Parathyroid adenoma (tissue), 2 donors: ENCODE data around the gene NANP.
A peak's percentile ranks its signal among the peaks of the same experiment; 100 is the strongest.

ENCODE experiments used
- H2AFZ ChIP-seq: fragments of 300-600 bp; sonication (generic); one replicate; pipeline ENCODE4 v1.7.0; 2017; ENCODE audit warnings: antibody characterized with exemption, mild to moderate bottlenecking
- H3K27ac ChIP-seq: fragments of 300-600 bp; sonication (generic); one replicate; pipeline ENCODE4 v1.7.0; 2017
- H3K27me3 ChIP-seq: fragments of 300-600 bp; sonication (generic); one replicate; pipeline ENCODE4 v1.7.0; 2017; ENCODE audit warnings: low read length; ENCODE audit not compliant: control insufficient read depth, insufficient read depth
- H3K36me3 ChIP-seq: fragments of 300-600 bp; sonication (generic); one replicate; pipeline ENCODE4 v1.7.0; 2017; ENCODE audit warnings: low read length; ENCODE audit not compliant: control insufficient read depth, insufficient read depth
- H3K4me1 ChIP-seq: fragments of 300-600 bp; sonication (generic); one replicate; pipeline ENCODE4 v1.7.0; 2017; ENCODE audit warnings: control low read depth
- H3K4me2 ChIP-seq: fragments of 300-600 bp; sonication (generic); one replicate; pipeline ENCODE4 v1.7.0; 2017; ENCODE audit warnings: low read length
- H3K4me3 ChIP-seq: fragments of 300-600 bp; sonication (generic); one replicate; pipeline ENCODE4 v1.7.0; 2017; ENCODE audit warnings: low read depth, low read length
- H3K79me2 ChIP-seq: fragments of 300-600 bp; sonication (generic); one replicate; pipeline ENCODE4 v1.7.0; 2017; ENCODE audit warnings: control low read depth
- H3K9ac ChIP-seq: fragments of 300-600 bp; sonication (generic); one replicate; pipeline ENCODE4 v1.7.0; 2017; ENCODE audit warnings: mild to moderate bottlenecking
- H3K9me3 ChIP-seq: fragments of 300-600 bp; sonication (generic); one replicate; pipeline ENCODE4 v1.7.0; 2017; ENCODE audit warnings: low read length; ENCODE audit not compliant: control insufficient read depth
- CTCF ChIP-seq: fragments of 300-600 bp; sonication (generic); IDR thresholded peaks from one replicate; pipeline ENCODE4 v1.7.0; 2017; ENCODE audit warnings: antibody characterized with exemption, mild to moderate bottlenecking
- donor health status: primary hyperparathyroidism.

The NANP gene, protein sequence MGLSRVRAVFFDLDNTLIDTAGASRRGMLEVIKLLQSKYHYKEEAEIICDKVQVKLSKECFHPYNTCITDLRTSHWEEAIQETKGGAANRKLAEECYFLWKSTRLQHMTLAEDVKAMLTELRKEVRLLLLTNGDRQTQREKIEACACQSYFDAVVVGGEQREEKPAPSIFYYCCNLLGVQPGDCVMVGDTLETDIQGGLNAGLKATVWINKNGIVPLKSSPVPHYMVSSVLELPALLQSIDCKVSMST

DNA sequence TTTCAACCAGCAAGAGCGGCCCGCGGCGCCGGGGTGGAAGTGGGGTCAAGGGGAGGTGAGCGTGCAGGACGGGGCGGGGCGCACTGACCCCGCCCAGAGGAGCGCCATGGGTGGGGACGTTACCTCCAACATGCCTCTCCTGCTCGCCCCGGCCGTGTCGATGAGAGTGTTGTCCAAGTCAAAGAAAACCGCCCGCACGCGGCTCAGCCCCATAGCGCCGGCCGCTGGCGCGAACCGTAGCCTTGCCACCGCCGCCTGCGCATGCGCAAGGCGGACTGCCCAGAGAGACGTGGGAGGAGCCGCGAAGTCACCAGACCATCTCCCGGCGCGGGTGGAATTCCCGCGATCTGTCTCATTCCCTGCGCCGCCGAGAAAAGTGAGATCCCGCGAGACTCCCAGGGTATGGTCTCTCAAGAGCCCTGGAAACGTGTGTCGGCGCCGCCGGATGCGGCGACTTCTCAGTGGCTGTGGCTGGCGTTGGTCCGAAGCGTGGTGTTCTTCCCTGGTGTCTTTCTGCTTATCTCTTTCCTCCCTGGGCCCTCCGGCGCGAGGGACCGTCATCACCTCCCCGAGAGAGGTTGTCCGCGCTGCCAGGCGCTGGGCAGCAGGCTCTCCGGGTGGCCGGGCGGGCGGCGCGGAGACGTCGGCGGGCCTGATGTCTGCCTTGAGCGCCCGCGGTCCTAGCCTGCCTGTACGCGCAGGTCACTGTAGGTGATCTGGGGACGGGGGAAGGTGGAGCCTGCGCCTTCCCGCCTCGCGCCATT, at the start of gene NANP:
NANP (minus strand) TSS at position 279 of the 764 bp plus-strand sequence; CDS start at position 213, 66 bp downstream.
- H3K9me3 ChIP-seq = no peaks in the 10 kb centered on the region
- peak within 1 kb of the TSS; percentile 98 for H2AFZ ChIP-seq
- TF ChIP-seq CTCF = peak; percentile 13
- no peaks in the 10 kb centered on the region for H3K27me3 ChIP-seq
- H3K79me2 ChIP-seq = peaks cover 2% of the 10 kb centered on the region
- peak within 1 kb of the TSS; percentile 87 for H3K4me2 ChIP-seq
- peak within 1 kb of the TSS; percentile 79 for H3K9ac ChIP-seq
- no peaks in the 10 kb centered on the region for H3K36me3 ChIP-seq
- peak within 1 kb of the TSS; percentile 63 for H3K4me3 ChIP-seq
- peak within 1 kb of the TSS; percentile 94 for H3K27ac ChIP-seq
- no peaks in the 10 kb centered on the region for H3K4me1 ChIP-seq

DNA sequence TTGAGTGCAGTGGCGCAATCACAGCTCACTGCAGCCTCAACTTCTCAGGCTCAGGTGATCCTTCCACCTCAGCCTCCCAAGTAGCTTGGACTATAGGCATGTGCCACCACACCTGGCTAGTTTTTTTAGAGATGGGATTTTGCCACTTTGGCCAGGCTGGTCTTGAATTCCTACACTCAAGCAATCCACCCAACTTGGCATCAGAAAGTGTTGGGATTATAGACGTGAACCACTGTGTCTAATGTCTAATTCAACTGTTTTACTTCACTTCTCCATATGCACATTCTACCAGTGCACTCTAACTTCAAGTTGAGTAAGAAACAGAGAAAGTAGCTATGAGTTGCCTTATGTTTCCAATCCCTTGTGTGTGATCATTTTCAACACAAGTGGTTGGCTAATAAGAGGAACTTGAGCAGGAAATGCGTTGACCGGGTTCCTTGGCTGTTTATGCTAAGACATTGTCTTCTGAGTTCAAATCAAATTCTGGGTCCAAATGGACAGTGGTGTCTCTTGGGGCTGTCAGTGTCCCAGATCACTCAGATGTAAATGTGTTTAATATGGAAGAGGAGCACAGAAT, 48.9 kb upstream of the NANP start:
- H3K36me3 ChIP-seq = no peaks in the 10 kb centered on the region

GRCh38 chr20:25669826-25670422, 46.1 kb upstream of the NANP start:
- Histone ChIP-seq H3K4me2 (no peak overlapping the region), H3K4me3 (no peak overlapping the region), H3K4me1 (no peaks in the 10 kb centered on the region), H3K9ac (no peak overlapping the region), H3K9me3 (no peaks in the 10 kb centered on the region), H3K27ac (no peak overlapping the region), H3K27me3 (no peaks in the 10 kb centered on the region), H3K79me2 (no peaks in the 10 kb centered on the region), H2AFZ (no peak overlapping the region), H3K36me3 (no peaks in the 10 kb centered on the region)
- TF ChIP-seq CTCF = no peak

More for the DNA sequence above, 48.9 kb upstream of the NANP start:
- H3K9me3 ChIP-seq = no peaks in the 10 kb centered on the region
- no peak for TF ChIP-seq CTCF
- peaks cover 2% of the 10 kb centered on the region for H3K4me1 ChIP-seq
- H3K27ac ChIP-seq = no peak overlapping the region
- no peak overlapping the region for H3K4me2 ChIP-seq
- no peak overlapping the region for H3K4me3 ChIP-seq
- H2AFZ ChIP-seq = no peak overlapping the region
- no peak overlapping the region for H3K9ac ChIP-seq
- H3K79me2 ChIP-seq = no peaks in the 10 kb centered on the region
- no peaks in the 10 kb centered on the region for H3K27me3 ChIP-seq

DNA sequence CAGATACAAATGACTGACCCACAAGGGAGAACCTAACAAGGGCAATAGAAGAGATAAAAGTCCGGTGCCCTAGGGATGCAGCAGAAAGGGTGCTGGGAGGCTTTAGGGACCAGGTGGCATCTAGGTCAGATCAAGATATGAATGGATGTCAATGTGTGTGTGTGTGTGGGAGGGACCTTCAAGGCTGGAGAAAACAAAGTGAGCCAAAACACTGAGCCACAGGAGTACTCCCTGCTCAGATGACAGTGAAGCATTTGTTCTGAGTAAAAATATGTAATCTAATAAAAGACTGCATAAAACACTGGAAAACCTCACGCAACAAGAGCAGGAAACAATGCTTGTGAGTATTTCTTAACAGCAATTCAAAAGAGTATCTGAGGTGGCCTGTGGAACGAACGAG, 44.6 kb upstream of the NANP start:
- Histone ChIP-seq H2AFZ (no peak overlapping the region), H3K4me2 (no peak overlapping the region), H3K79me2 (no peaks in the 10 kb centered on the region), H3K27me3 (no peaks in the 10 kb centered on the region), H3K4me3 (no peak overlapping the region), H3K4me1 (no peaks in the 10 kb centered on the region), H3K27ac (no peak overlapping the region), H3K9ac (no peak overlapping the region), H3K9me3 (no peaks in the 10 kb centered on the region), H3K36me3 (no peaks in the 10 kb centered on the region)
- TF ChIP-seq CTCF = no peak
